ENCODE results near the gene KRTAP24-1. TPM values are rescaled to one million over a fixed set of nuclear protein-coding genes. Genes with fewer than 3 reads are reported as not detected.

The KRTAP24-1 gene, protein sequence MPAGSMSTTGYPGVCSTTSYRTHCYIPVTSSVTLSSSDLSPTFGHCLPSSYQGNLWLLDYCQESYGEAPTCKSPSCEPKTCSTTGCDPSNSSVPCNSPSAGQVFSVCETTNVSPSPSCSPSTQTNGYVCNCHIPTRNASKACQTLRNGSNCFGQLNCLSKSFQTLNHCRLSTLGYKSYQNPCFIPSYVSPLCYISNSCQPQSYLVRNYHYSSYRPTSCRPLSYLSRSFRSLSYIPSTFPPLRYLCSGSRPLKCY
- not detected for total RNA-seq

DNA sequence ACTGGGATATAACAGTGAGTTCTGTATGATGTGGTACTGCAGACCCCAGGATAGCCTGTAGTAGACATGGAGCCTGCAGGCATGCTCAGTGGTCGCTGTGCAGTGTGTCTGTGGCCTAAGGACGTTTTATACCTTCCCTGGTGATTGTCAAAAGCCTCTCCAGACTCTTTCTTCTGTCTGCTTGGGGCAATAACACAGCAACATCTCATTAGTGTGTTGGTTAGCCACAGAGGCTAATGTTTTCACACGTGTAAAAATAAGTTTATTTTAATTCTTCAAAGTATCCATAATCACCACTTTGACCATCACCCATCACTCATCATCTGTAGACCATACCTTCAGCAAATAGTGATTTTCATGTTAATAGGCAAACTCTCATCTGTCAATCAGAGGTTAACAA, at the start of gene KRTAP24-1:
KRTAP24-1 (minus strand) TSS at position 101 of the 400 bp plus-strand sequence; CDS start at position 83, 18 bp downstream.
- Mint-ChIP-seq H3K9me3 (no peaks in the 10 kb centered on the region), H3K4me3 (no peak within 1 kb of the TSS), H3K36me3 (no peaks in the 10 kb centered on the region), H3K27ac (no peak within 1 kb of the TSS), H3K4me1 (no peaks in the 10 kb centered on the region), H3K27me3 (no peaks in the 10 kb centered on the region)
- POLR2A ChIA-PET, result no interaction called here
- no peak for ATAC-seq (ENCODE audit: low read depth)
- DNase-seq, result no peak

DNA sequence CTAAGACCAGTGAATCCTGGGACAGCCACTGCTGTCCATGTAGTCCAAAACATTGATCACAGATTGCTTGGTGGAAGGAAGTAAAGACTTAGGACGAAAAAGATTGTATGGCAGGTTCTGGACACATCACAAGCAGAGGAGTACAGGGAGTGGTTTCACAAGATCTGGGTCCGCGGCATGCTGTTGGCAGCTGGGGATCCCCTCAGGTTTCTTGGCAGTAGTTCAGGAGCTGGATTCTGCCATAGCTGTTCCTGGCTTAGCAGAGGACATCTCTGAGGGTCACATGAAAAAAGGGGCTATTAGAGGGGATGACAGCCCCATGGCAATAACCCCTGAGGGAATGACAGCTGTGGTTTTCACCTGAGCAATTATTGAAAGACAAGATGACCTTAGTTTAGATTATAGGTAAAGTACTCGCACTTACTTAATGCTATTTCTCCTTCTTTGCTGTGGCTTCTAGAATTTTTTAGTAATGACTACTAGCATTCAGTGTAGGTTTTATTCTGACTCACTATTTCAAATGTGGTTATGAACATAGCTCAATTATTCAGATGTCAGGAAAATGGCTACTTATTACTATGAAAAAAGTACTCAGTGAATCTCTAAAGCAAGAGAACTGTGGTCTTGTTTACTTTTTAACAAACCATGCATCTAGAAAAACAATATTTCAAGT, 46.6 kb upstream of the KRTAP24-1 start:
- H3K4me3 Mint-ChIP-seq, result no peak overlapping the region
- no peaks in the 10 kb centered on the region for H3K36me3 Mint-ChIP-seq
- H3K9me3 Mint-ChIP-seq, result no peaks in the 10 kb centered on the region
- no peaks in the 10 kb centered on the region for H3K27me3 Mint-ChIP-seq
- no peak for DNase-seq
- no peak for ATAC-seq (ENCODE audit: low read depth)
- POLR2A ChIA-PET, result no interaction called here
- H3K4me1 Mint-ChIP-seq, result no peaks in the 10 kb centered on the region
- H3K27ac Mint-ChIP-seq, result no peak overlapping the region

DNA sequence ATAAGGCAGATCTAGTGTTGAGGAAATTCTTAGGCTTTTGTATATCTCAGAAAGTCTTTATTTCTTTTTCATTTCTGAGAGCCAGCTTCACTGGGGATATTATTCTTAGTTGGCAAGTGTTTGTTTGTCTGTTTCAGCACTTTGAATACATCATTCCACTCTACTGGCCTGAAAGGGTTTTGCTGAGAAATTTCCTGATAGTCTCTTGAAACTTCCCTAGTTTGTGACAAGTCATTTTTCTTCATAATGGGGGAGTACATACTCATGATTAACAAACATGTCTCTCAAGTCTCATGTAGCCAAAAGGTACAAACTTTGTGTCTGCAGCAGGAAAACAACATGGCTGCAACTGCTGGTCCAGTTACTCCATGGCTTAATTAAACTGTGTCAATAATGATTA, 43.6 kb upstream of the KRTAP24-1 start:
- DNase-seq (no peak), ATAC-seq (ENCODE audit: low read depth) (no peak)
- Mint-ChIP-seq H3K9me3 (no peaks in the 10 kb centered on the region), H3K4me3 (no peak overlapping the region), H3K4me1 (no peaks in the 10 kb centered on the region), H3K27me3 (no peaks in the 10 kb centered on the region), H3K27ac (no peak overlapping the region), H3K36me3 (no peaks in the 10 kb centered on the region)
- POLR2A ChIA-PET, result no interaction called here

DNA sequence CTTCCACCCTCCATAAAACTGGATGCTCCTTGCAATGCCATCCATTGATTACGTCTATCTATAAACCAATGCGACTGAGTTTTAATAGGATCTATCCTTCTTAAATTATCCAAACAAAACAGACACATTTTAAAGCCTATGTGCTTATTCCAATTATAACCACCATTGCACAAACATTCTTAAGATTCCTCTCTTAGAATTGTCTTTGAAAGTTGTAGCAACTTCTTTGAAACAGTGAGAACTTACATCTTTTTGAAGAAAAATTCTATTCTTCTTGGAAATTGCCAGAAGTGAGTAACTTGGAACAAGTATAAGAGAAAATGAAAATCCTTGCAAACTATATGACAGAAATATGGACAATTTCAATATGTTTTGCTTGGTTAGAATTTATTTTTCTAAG, 37.5 kb upstream of the KRTAP24-1 start, which contains the start of gene KRTAP26-1:
KRTAP26-1 (minus strand) TSS at position 101 of the 400 bp plus-strand sequence. CDS start 280 bp downstream, outside the sequence.
- H3K4me1 Mint-ChIP-seq, result no peaks in the 10 kb centered on the region
- no peaks in the 10 kb centered on the region for H3K36me3 Mint-ChIP-seq
- H3K27me3 Mint-ChIP-seq, result no peaks in the 10 kb centered on the region
- no peak within 1 kb of the TSS for H3K4me3 Mint-ChIP-seq
- DNase-seq (no peak), ATAC-seq (ENCODE audit: low read depth) (no peak)
- no peak within 1 kb of the TSS for H3K27ac Mint-ChIP-seq
- H3K9me3 Mint-ChIP-seq, result no peaks in the 10 kb centered on the region
- POLR2A ChIA-PET, result no interaction called here

DNA sequence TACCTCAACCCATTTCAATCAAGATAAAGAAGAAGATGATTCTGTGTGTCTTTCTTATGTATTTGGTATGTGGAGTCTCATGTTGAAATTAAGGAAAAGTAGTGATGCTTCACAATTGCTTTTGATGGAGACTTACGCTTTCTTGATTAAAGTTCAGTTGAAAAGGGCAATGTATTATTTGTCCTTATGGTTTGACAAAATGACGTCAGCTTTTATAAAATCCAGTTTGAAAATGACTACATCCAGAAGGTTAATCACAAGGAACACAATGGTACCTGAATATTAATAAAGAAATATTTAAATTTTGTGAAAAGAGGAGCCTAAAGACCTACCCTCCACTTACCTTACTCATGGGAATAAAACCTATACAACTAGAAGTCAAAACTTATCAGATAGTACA, 33.0 kb upstream of the KRTAP24-1 start:
- H3K4me3 Mint-ChIP-seq, result no peak overlapping the region
- ATAC-seq (ENCODE audit: low read depth) (no peak), DNase-seq (no peak)
- H3K27ac Mint-ChIP-seq, result no peak overlapping the region
- POLR2A ChIA-PET, result no interaction called here
- no peaks in the 10 kb centered on the region for H3K9me3 Mint-ChIP-seq
- H3K36me3 Mint-ChIP-seq, result no peaks in the 10 kb centered on the region
- no peaks in the 10 kb centered on the region for H3K27me3 Mint-ChIP-seq
- no peaks in the 10 kb centered on the region for H3K4me1 Mint-ChIP-seq

DNA sequence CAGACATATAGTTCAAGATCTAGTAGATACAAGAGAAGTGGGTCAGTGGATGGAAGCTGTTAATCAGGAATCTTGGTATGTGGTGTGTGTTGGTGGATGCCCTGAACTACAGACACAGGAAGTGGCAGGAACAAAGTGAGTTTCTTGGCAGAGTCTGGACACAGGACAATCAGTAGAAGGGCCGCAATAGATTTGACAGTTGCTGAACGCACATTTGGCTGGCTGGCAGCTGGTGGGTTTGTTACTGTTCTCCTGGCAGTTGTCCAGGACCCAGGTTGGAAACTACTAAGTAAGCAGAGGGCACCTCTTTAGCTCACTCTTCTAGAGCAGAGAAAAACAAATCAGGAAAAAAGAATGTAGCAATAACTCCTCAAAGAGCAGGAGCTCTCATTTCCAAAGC, 24.1 kb upstream of the KRTAP24-1 start:
- POLR2A ChIA-PET, result no interaction called here
- Mint-ChIP-seq H3K9me3 (no peaks in the 10 kb centered on the region), H3K27me3 (no peaks in the 10 kb centered on the region), H3K27ac (no peak overlapping the region), H3K4me3 (no peak overlapping the region), H3K4me1 (no peaks in the 10 kb centered on the region), H3K36me3 (no peaks in the 10 kb centered on the region)
- ATAC-seq (ENCODE audit: low read depth), result no peak
- DNase-seq, result no peak

DNA sequence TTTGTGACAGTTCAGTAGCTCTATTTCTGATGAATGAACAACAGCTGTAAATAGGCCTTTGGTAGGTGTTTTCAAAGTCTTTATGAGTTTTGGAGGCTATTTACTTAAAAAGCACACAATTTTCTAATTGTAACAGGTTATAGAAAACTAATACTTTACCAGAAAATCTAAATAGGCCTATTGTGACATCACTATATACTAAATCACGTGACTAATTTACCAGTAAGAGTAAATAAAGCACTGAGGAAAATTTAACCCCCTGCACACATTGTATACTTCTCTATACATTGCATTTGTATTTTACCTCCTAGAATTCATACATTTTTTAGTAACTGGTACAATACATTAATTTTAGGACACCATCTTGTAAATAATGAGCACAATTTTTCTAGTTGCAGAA, 22.4 kb upstream of the KRTAP24-1 start:
- POLR2A ChIA-PET, result no interaction called here
- no peaks in the 10 kb centered on the region for H3K9me3 Mint-ChIP-seq
- no peaks in the 10 kb centered on the region for H3K36me3 Mint-ChIP-seq
- no peaks in the 10 kb centered on the region for H3K27me3 Mint-ChIP-seq
- H3K4me1 Mint-ChIP-seq, result no peaks in the 10 kb centered on the region
- no peak overlapping the region for H3K4me3 Mint-ChIP-seq
- ATAC-seq (ENCODE audit: low read depth) (no peak), DNase-seq (no peak)
- no peak overlapping the region for H3K27ac Mint-ChIP-seq

DNA sequence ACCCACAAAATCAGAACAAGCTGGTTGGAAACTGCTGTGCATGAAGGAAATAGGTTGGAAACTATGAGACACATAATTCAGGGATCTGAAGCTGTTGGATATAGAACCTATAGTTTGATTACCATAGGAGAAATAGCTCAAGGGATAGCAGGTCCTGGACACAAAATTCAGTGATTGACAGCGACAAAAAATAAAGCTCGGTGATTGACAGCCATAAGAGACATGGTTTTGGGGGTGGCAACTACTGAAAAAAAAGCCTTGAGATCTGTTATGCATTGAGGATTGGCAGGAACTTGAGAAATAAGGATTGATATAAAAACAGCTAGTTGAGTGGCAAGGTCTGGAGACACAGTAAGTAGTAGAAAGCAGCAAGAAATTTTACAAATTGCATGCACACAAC, 6.5 kb upstream of the KRTAP24-1 start, which contains the start of gene KRTAP25-1:
KRTAP25-1 (minus strand) TSS at position 300 of the 400 bp plus-strand sequence; CDS start at position 276, 24 bp downstream.
- no peak for ATAC-seq (ENCODE audit: low read depth)
- no peaks in the 10 kb centered on the region for H3K27me3 Mint-ChIP-seq
- no peak within 1 kb of the TSS for H3K4me3 Mint-ChIP-seq
- no peaks in the 10 kb centered on the region for H3K4me1 Mint-ChIP-seq
- DNase-seq, result no peak
- POLR2A ChIA-PET, result no interaction called here
- H3K9me3 Mint-ChIP-seq, result no peaks in the 10 kb centered on the region
- H3K27ac Mint-ChIP-seq, result no peak within 1 kb of the TSS
- H3K36me3 Mint-ChIP-seq, result no peaks in the 10 kb centered on the region

DNA sequence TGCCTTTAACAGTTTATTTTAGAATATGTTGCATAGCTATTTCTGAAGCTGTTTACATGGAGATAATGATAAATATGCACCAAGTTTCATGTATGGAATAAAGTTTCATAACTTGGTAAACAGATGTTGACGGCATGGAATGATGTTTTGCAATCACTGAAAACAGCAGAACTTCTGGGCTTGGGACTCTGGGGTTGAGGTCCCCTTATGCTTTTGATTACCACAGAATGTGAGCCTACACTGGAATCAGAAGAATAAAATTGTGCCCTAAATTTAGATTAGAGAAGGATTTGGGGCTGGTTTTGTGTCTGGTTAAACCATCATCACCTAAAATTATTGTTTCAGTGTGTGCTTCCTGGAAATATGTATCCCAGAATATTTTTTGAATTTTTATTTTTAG, 11.1 kb downstream of the KRTAP24-1 start:
- H3K36me3 Mint-ChIP-seq, result no peaks in the 10 kb centered on the region
- H3K4me1 Mint-ChIP-seq, result no peaks in the 10 kb centered on the region
- no peak overlapping the region for H3K27ac Mint-ChIP-seq
- H3K9me3 Mint-ChIP-seq, result peaks cover 2% of the 10 kb centered on the region
- POLR2A ChIA-PET, result no interaction called here
- H3K4me3 Mint-ChIP-seq, result no peak overlapping the region
- DNase-seq (no peak), ATAC-seq (ENCODE audit: low read depth) (no peak)
- no peaks in the 10 kb centered on the region for H3K27me3 Mint-ChIP-seq

DNA sequence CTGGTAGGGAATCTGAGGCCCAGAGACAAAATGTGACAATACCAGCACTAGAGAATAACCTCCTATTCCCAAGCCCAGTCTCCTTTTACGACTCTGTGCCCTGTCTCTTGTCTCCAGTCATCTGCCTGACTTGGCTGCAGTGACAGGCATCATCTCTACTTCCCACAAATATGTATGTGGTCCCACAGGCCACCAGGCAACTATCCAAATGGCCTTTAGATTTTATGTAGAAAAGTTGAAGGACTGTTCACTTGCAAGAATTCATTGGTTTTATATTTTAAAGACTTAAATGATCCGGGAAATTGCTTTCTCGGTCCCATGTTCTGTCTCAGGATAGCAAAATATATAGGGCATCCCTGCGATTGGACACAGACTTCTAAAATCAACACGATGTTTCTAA, 11.6 kb downstream of the KRTAP24-1 start:
- ATAC-seq (ENCODE audit: low read depth), result no peak
- H3K27ac Mint-ChIP-seq, result no peak overlapping the region
- peaks cover 2% of the 10 kb centered on the region for H3K9me3 Mint-ChIP-seq
- H3K36me3 Mint-ChIP-seq, result no peaks in the 10 kb centered on the region
- no peak overlapping the region for H3K4me3 Mint-ChIP-seq
- no peaks in the 10 kb centered on the region for H3K27me3 Mint-ChIP-seq
- DNase-seq, result no peak
- no peaks in the 10 kb centered on the region for H3K4me1 Mint-ChIP-seq
- POLR2A ChIA-PET, result no interaction called here

DNA sequence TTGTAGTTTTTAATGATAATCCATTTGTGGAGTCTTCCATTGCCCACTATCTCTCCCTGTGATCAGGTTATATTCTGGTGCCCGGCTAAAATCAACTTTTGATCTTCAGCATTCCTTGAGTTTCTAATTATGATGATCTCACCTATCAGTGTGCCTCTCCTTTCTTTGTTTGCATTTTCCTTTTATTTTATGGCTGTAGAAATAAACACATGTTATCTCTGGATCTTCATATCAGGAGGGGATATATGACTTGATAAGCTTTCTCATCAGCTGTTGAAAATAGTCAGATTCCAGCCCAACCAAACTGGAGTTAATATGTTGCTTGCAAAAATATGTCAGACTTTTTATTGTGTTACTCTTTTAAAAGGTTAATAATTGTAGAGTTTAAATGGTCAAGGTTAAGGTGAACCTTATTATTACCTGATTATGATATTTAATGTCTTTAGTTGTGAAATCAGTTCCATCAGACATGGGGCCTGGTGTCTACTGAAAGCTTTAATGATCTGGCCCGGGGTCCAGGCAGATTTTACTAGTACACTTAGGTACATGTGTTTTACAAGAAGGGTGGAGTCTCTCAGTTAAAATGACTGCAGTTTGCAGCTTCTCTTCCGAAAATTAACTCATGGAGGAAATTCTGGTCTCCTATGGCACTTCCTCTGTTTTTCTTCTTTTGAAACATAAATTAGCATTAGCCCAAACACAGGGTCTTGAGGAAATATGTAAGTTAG, 12.8 kb downstream of the KRTAP24-1 start:
- DNase-seq (no peak), ATAC-seq (ENCODE audit: low read depth) (no peak)
- no peaks in the 10 kb centered on the region for H3K27me3 Mint-ChIP-seq
- POLR2A ChIA-PET, result no interaction called here
- H3K4me1 Mint-ChIP-seq, result no peaks in the 10 kb centered on the region
- H3K27ac Mint-ChIP-seq, result no peak overlapping the region
- no peaks in the 10 kb centered on the region for H3K36me3 Mint-ChIP-seq
- H3K9me3 Mint-ChIP-seq, result peaks cover 2% of the 10 kb centered on the region
- H3K4me3 Mint-ChIP-seq, result no peak overlapping the region

DNA sequence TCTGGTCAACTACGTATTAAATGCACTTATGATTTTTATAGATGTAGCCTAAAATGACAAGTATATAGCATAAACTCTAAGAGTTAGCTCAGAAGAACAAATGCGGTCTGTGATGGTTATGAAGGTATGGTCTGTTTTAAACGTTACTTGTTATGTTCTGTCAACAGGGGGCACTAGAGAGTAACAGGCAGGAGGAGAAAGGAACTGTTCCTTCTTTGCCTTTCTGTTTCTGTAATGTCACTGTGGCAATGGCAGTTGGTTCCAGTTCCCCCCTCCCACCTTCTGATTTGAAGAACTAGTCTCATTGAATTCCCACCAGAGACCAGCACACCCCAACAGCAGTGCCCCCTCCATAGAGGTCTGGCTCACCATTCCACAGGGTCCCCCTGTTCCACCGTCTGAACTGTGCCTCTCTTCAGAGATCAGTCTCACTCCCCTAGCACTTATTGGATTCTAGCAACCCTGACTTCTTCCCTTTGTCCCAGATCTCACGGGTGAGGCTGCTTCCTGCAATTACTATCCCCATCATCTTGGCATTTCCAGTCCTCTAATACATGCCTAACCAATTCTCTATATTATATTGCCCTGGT, 14.0 kb downstream of the KRTAP24-1 start:
- H3K4me1 Mint-ChIP-seq, result no peaks in the 10 kb centered on the region
- no peak overlapping the region for H3K4me3 Mint-ChIP-seq
- POLR2A ChIA-PET, result no interaction called here
- DNase-seq (no peak), ATAC-seq (ENCODE audit: low read depth) (no peak)
- H3K27ac Mint-ChIP-seq, result no peak overlapping the region
- no peaks in the 10 kb centered on the region for H3K9me3 Mint-ChIP-seq
- H3K27me3 Mint-ChIP-seq, result no peaks in the 10 kb centered on the region
- H3K36me3 Mint-ChIP-seq, result no peaks in the 10 kb centered on the region

DNA sequence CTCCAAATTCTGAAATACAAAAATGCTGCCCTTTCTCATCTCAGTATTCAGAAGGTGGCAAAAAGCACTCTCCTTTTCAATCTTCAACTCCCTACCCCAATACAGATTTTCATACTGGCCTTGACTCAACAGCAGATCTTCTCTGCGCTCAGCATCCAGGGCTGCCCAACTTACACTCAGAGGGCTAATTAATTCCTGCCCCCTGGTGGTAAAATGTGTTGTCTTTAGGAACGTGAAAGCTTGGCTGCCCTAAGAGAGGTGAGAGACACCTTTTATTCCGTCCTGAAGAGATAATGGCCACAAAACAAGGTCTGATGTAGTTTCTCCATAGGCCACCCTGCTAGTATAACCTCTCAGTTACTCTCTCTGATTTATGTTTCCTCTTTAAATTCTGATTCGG, 25.0 kb downstream of the KRTAP24-1 start:
- ATAC-seq (ENCODE audit: low read depth) (no peak), DNase-seq (no peak)
- POLR2A ChIA-PET, result no interaction called here
- H3K4me3 Mint-ChIP-seq, result no peak overlapping the region
- no peaks in the 10 kb centered on the region for H3K36me3 Mint-ChIP-seq
- no peaks in the 10 kb centered on the region for H3K27me3 Mint-ChIP-seq
- no peak overlapping the region for H3K27ac Mint-ChIP-seq
- H3K9me3 Mint-ChIP-seq, result no peaks in the 10 kb centered on the region
- no peaks in the 10 kb centered on the region for H3K4me1 Mint-ChIP-seq
